AG09319 (cell line): ENCODE measurements around the gene PAGE3.

Experiments used
- DNase-seq: peaks from one replicate; pipeline ENCODE4 v3.0.0-alpha.2; 2010; ENCODE audit warnings: low read depth; ENCODE audit errors: extremely low read depth
- CTCF ChIP-seq: IDR thresholded peaks from 2 replicates; pipeline ENCODE4 v1.5.1; 2011; ENCODE audit warnings: low read depth, mild to moderate bottlenecking, inconsistent platforms, low read length, moderate library complexity

PAGE3 gene

GRCh38 chrX:55264816-55265215, at the start of gene PAGE3:
TSS of gene PAGE3 (minus strand) at chrX:55264916. CDS start at chrX:55263903, 1,013 bp downstream.
- TF ChIP-seq CTCF, result no peak
- DNase-seq, result no peak

- no peak for DNase-seq
- no peak for TF ChIP-seq CTCF
These were observed 47.9 kb upstream of the PAGE3 start for GRCh38 chrX:55312655-55313054.

- TF ChIP-seq CTCF, result no peak
- DNase-seq, result no peak
These were observed 26.2 kb upstream of the PAGE3 start for GRCh38 chrX:55290963-55291362.

GRCh38 chrX:55279832-55280231, 15.1 kb upstream of the PAGE3 start:
- TF ChIP-seq CTCF, result no peak
- no peak for DNase-seq

- no peak for DNase-seq
- no peak for TF ChIP-seq CTCF
These were observed 3.9 kb downstream of the PAGE3 start for GRCh38 chrX:55260806-55261205.

- no peak for TF ChIP-seq CTCF
- DNase-seq, result no peak
These were observed 11.2 kb downstream of the PAGE3 start for GRCh38 chrX:55253528-55253927.

GRCh38 chrX:55240788-55241340, 23.9 kb downstream of the PAGE3 start:
- no peak for DNase-seq

More at GRCh38 chrX:55240788-55241340, 23.9 kb downstream of the PAGE3 start:
- no peak for TF ChIP-seq CTCF
